GM23248 (cell line): Measurements from ENCODE around the gene ATP8B3.

Experiments used
- EZH2 ChIP-seq: fragments of 200-600 bp; sonication (generic); IDR thresholded peaks from 2 replicates; pipeline ENCODE4 v1.6.1; 2018; ENCODE audit warnings: antibody characterized with exemption, mild to moderate bottlenecking; ENCODE audit not compliant: insufficient read depth, poor library complexity, severe bottlenecking
- EZH2phosphoT487 ChIP-seq: fragments of 200-600 bp; sonication (generic); IDR thresholded peaks from 2 replicates; pipeline ENCODE4 v1.6.1; 2018; ENCODE audit warnings: antibody characterized with exemption, moderate library complexity, mild to moderate bottlenecking, low read depth; ENCODE audit not compliant: insufficient read depth

GRCh38 chr19:1836458-1837221, 24.6 kb upstream of the ATP8B3 start:
- no peak for TF ChIP-seq EZH2
- TF ChIP-seq EZH2phosphoT487, result no peak
